ENCODE data around the gene RAB40B.

Gene RAB40B

GRCh38 chr17:82653651-82654528 lies 44.6 kb downstream of the RAB40B start:
- DNase-seq, result no peak

- DNase-seq, result no peak
Measured at GRCh38 chr17:82650723-82651122, 47.8 kb downstream of the RAB40B start.

GRCh38 chr17:82649501-82650261 lies 48.8 kb downstream of the RAB40B start:
- no peak for DNase-seq

- DNase-seq, result peak in 15 of 58 donors; percentile 45 to 84 (median 66)
Measured at GRCh38 chr17:82648742-82649331, 49.7 kb downstream of the RAB40B start.

GRCh38 chr17:82648165-82648668 lies 50.3 kb downstream of the RAB40B start, which contains the start of gene WDR45B:
Gene WDR45B, minus strand, starts transcription at chr17:82648444. Its CDS starts 104 bp downstream, at chr17:82648340.
- peak; percentile 56 to 97 (median 93) for DNase-seq

- DNase-seq, result no peak
Measured at GRCh38 chr17:82647593-82648164, 50.8 kb downstream of the RAB40B start.

GRCh38 chr17:82645516-82645915 lies 53.0 kb downstream of the RAB40B start:
- no peak for DNase-seq

GRCh38 chr17:82644148-82644547 lies 54.4 kb downstream of the RAB40B start:
- DNase-seq, result no peak

- no peak for DNase-seq
Measured at GRCh38 chr17:82642022-82642421, 56.5 kb downstream of the RAB40B start.

- DNase-seq, result no peak
Measured at GRCh38 chr17:82640036-82640435, 58.5 kb downstream of the RAB40B start.

- no peak for DNase-seq
Measured at GRCh38 chr17:82639628-82640027, 58.9 kb downstream of the RAB40B start.

- no peak for DNase-seq
Measured at GRCh38 chr17:82638183-82638773, 60.2 kb downstream of the RAB40B start.

- DNase-seq, result no peak
Measured at GRCh38 chr17:82636626-82637598, 61.6 kb downstream of the RAB40B start.

GRCh38 chr17:82633343-82633742 lies 65.2 kb downstream of the RAB40B start:
- no peak for DNase-seq

GRCh38 chr17:82632451-82632850 lies 66.0 kb downstream of the RAB40B start:
- DNase-seq, result no peak

- DNase-seq, result no peak
Measured at GRCh38 chr17:82631544-82631943, 67.0 kb downstream of the RAB40B start.

GRCh38 chr17:82630212-82630611 lies 68.3 kb downstream of the RAB40B start:
- no peak for DNase-seq

GRCh38 chr17:82629748-82630147 lies 68.8 kb downstream of the RAB40B start:
- DNase-seq, result no peak

GRCh38 chr17:82627405-82627804 lies 71.1 kb downstream of the RAB40B start:
- DNase-seq, result no peak

GRCh38 chr17:82623707-82624106 lies 74.8 kb downstream of the RAB40B start:
- DNase-seq, result no peak
